HG03521 (cell line): Measurements from ENCODE around the gene TPBGL.
A peak's percentile ranks its signal among the peaks of the same experiment; 100 is the strongest.

Experiments used
- ATAC-seq: cut with Tn5 transposase; IDR thresholded peaks from one replicate; pipeline ENCODE4 v1.9.1; 2021; ENCODE audit warnings: mild to moderate bottlenecking, moderate library complexity; ENCODE audit not compliant: unreplicated experiment

Gene TPBGL

GRCh38 chr11:75240311-75241035 is at the start of gene TPBGL:
TSS of gene TPBGL (plus strand) at chr11:75240774. CDS start at chr11:75241050, 276 bp downstream.
- no peak for ATAC-seq

- no peak for ATAC-seq
Observed at GRCh38 chr11:75191330-75191717, 49.2 kb upstream of the TPBGL start.

- no peak for ATAC-seq
Observed at GRCh38 chr11:75193271-75193670, 47.3 kb upstream of the TPBGL start.

GRCh38 chr11:75193711-75194110 is 46.9 kb upstream of the TPBGL start:
- ATAC-seq: no peak

- no peak for ATAC-seq
Observed at GRCh38 chr11:75194147-75194546, 46.4 kb upstream of the TPBGL start.

- no peak for ATAC-seq
Observed at GRCh38 chr11:75195167-75195962, 45.2 kb upstream of the TPBGL start.

- ATAC-seq: no peak
Observed at GRCh38 chr11:75196426-75196825, 44.1 kb upstream of the TPBGL start.

- no peak for ATAC-seq
Observed at GRCh38 chr11:75197512-75198277, 42.9 kb upstream of the TPBGL start.

GRCh38 chr11:75198278-75198973 is 42.1 kb upstream of the TPBGL start:
- no peak for ATAC-seq

- no peak for ATAC-seq
Observed at GRCh38 chr11:75199412-75199955, 41.1 kb upstream of the TPBGL start.

- ATAC-seq: no peak
Observed at GRCh38 chr11:75200051-75200450, 40.5 kb upstream of the TPBGL start.

GRCh38 chr11:75200531-75200930 is 40.0 kb upstream of the TPBGL start:
- no peak for ATAC-seq

GRCh38 chr11:75201771-75202170 is 38.8 kb upstream of the TPBGL start:
- ATAC-seq: no peak

- ATAC-seq: no peak
Observed at GRCh38 chr11:75202195-75202594, 38.4 kb upstream of the TPBGL start.

GRCh38 chr11:75203138-75203537 is 37.4 kb upstream of the TPBGL start:
- ATAC-seq: no peak

GRCh38 chr11:75203641-75204011 is 36.9 kb upstream of the TPBGL start:
- no peak for ATAC-seq

- no peak for ATAC-seq
Observed at GRCh38 chr11:75204012-75204674, 36.4 kb upstream of the TPBGL start.

GRCh38 chr11:75204685-75205563 is 35.6 kb upstream of the TPBGL start:
- ATAC-seq: peak; percentile 66

GRCh38 chr11:75205564-75206020 is 35.0 kb upstream of the TPBGL start:
- no peak for ATAC-seq
